B cell (primary cell): Measurements from ENCODE around the gene RNF227.

Source experiments
- EZH2 ChIP-seq: IDR thresholded peaks from 2 replicates; pipeline ENCODE4 v1.6.1; 2012; ENCODE audit warnings: borderline replicate concordance, low read depth, mild to moderate bottlenecking, moderate library complexity, low read length; ENCODE audit not compliant: insufficient read depth, poor library complexity, severe bottlenecking
- TF ChIP-seq, protein P1 (sequence below): fragments of 200-600 bp; IDR thresholded peaks from one replicate; pipeline ENCODE4 v1.8.0; 2022; ENCODE audit warnings: antibody characterized with exemption, mild to moderate bottlenecking

DNA sequence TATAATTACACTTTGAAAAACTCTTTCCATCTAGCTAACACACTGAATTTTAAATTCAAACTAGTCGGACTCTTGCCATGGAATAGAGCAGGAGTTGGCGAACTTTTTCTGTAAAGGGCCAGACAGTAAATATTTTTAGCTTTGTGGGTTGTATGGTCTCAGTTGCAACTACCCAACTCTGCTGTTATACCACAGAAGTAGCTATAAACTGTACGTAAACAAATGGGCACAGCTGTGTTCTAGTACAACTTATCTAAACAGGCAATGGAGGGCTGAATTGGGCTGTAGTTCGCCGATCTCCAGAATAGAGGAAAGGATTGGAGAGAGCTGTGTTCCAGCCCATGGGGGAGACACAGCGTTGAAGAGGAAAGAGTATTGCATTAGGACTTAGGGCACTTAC, 24.7 kb upstream of the RNF227 start:
- TF ChIP-seq, protein P1, sequence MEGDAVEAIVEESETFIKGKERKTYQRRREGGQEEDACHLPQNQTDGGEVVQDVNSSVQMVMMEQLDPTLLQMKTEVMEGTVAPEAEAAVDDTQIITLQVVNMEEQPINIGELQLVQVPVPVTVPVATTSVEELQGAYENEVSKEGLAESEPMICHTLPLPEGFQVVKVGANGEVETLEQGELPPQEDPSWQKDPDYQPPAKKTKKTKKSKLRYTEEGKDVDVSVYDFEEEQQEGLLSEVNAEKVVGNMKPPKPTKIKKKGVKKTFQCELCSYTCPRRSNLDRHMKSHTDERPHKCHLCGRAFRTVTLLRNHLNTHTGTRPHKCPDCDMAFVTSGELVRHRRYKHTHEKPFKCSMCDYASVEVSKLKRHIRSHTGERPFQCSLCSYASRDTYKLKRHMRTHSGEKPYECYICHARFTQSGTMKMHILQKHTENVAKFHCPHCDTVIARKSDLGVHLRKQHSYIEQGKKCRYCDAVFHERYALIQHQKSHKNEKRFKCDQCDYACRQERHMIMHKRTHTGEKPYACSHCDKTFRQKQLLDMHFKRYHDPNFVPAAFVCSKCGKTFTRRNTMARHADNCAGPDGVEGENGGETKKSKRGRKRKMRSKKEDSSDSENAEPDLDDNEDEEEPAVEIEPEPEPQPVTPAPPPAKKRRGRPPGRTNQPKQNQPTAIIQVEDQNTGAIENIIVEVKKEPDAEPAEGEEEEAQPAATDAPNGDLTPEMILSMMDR, result no peak
- TF ChIP-seq EZH2, result no peak
